Astrocyte (in vitro differentiated cells and primary cell): Measurements from ENCODE around the gene ACACB. TPM values are rescaled to one million over a fixed set of nuclear protein-coding genes. Genes with fewer than 3 reads are reported as not detected.

Source experiments
- DNase-seq: peaks from one replicate; pipeline ENCODE4 v3.0.0-alpha.2; 2010; ENCODE audit warnings: low read depth
- FAIRE-seq: peaks from 2 replicates; lab custom pipeline; 2011; peaks lifted over from hg19 to GRCh38; lab: Jason Lieb, UNC
- H2AFZ ChIP-seq: 2 replicates; pipeline ENCODE4 v1.6.0; 2012; ENCODE audit warnings: low read depth, low read length, inconsistent platforms
- H3K27ac ChIP-seq: 2 replicates; pipeline ENCODE4 v1.5.1; 2011; ENCODE audit warnings: low read depth, low read length, inconsistent platforms
- H3K27me3 ChIP-seq: 2 replicates; pipeline ENCODE4 v1.6.0; 2011; ENCODE audit warnings: low read length, inconsistent platforms; ENCODE audit not compliant: insufficient read depth
- H3K36me3 ChIP-seq: 2 replicates; pipeline ENCODE4 v1.5.1; 2011; ENCODE audit warnings: low read length, inconsistent platforms; ENCODE audit not compliant: insufficient read depth
- H3K4me1 ChIP-seq: 2 replicates; pipeline ENCODE4 v1.5.1; 2011; ENCODE audit warnings: low read length, inconsistent platforms; ENCODE audit not compliant: insufficient read depth
- H3K4me2 ChIP-seq: 2 replicates; pipeline ENCODE4 v1.6.0; 2012; ENCODE audit warnings: low read length, inconsistent platforms
- H3K4me3 ChIP-seq: 2 replicates; pipeline ENCODE4 v1.5.1; 2011; ENCODE audit warnings: low read depth, mild to moderate bottlenecking, low read length, inconsistent platforms; ENCODE audit not compliant: insufficient read depth
- H3K79me2 ChIP-seq: 2 replicates; pipeline ENCODE4 v1.6.0; 2012; ENCODE audit warnings: mild to moderate bottlenecking, low read length, inconsistent platforms; ENCODE audit not compliant: insufficient read depth
- H3K9ac ChIP-seq: 2 replicates; pipeline ENCODE4 v1.6.0; 2012; ENCODE audit warnings: mild to moderate bottlenecking, low read length, inconsistent platforms
- H3K9me3 ChIP-seq: 2 replicates; pipeline ENCODE4 v1.5.1; 2012; ENCODE audit warnings: low read depth, mild to moderate bottlenecking, low read length, inconsistent platforms; ENCODE audit not compliant: insufficient read depth
- H4K20me1 ChIP-seq: 2 replicates; pipeline ENCODE4 v1.6.0; 2012; ENCODE audit warnings: low read length, inconsistent platforms; ENCODE audit not compliant: insufficient read depth
- H3K27ac Mint-ChIP-seq: one replicate; pipeline ENCODE4 v1.8.0; 2021; ENCODE audit warnings: mild to moderate bottlenecking, mixed read lengths; ENCODE audit not compliant: unreplicated experiment
- H3K27me3 Mint-ChIP-seq: one replicate; pipeline ENCODE4 v1.8.0; 2021; ENCODE audit warnings: low read depth, mixed read lengths; ENCODE audit not compliant: unreplicated experiment
- H3K36me3 Mint-ChIP-seq: one replicate; pipeline ENCODE4 v1.8.0; 2021; ENCODE audit warnings: low read depth, mixed read lengths; ENCODE audit not compliant: unreplicated experiment
- H3K4me1 Mint-ChIP-seq: one replicate; pipeline ENCODE4 v1.8.0; 2021; ENCODE audit warnings: low read depth, mixed read lengths; ENCODE audit not compliant: unreplicated experiment
- H3K4me3 Mint-ChIP-seq: one replicate; pipeline ENCODE4 v1.8.0; 2021; ENCODE audit warnings: mild to moderate bottlenecking, moderate library complexity, mixed read lengths; ENCODE audit not compliant: unreplicated experiment
- H3K9me3 Mint-ChIP-seq: one replicate; pipeline ENCODE4 v1.8.0; 2021; ENCODE audit warnings: mild to moderate bottlenecking, mixed read lengths; ENCODE audit not compliant: unreplicated experiment
- CTCF ChIP-seq: IDR thresholded peaks from 2 replicates; pipeline ENCODE4 v1.5.1; 2011; ENCODE audit warnings: low read depth, mild to moderate bottlenecking, inconsistent platforms, low read length, moderate library complexity; ENCODE audit not compliant: insufficient read depth
- EZH2 ChIP-seq: IDR thresholded peaks from 2 replicates; pipeline ENCODE4 v1.6.1; 2012; ENCODE audit warnings: mild to moderate bottlenecking, low read length, inconsistent platforms; ENCODE audit not compliant: insufficient read depth
- total RNA-seq: library from RNA; stranded (reverse); gene quantifications from 2 replicates; pipeline ENCODE4 v1.2.1, GENCODE V29; 2021

The ACACB gene
- total RNA-seq, 1 donor from 2014 or later: 3.9 TPM

GRCh38 chr12:109299849-109300248 is 183.5 kb downstream of the ACACB start:
- Histone ChIP-seq H3K79me2 (no peaks in the 10 kb centered on the region), H3K36me3 (no peaks in the 10 kb centered on the region), H3K27ac (no peak overlapping the region), H2AFZ (no peak overlapping the region), H3K9ac (no peak overlapping the region), H3K9me3 (no peaks in the 10 kb centered on the region), H3K4me3 (no peak overlapping the region), H4K20me1 (no peaks in the 10 kb centered on the region), H3K27me3 (peaks cover 16% of the 10 kb centered on the region), H3K4me2 (no peak overlapping the region), H3K4me1 (no peaks in the 10 kb centered on the region)
- Mint-ChIP-seq H3K4me1 (no peaks in the 10 kb centered on the region), H3K4me3 (no peak overlapping the region), H3K27ac (no peak overlapping the region), H3K27me3 (peaks cover 61% of the 10 kb centered on the region), H3K9me3 (no peaks in the 10 kb centered on the region), H3K36me3 (no peaks in the 10 kb centered on the region)
- FAIRE-seq (no peak), DNase-seq (no peak)
- no peak for TF ChIP-seq EZH2
- TF ChIP-seq CTCF: no peak

GRCh38 chr12:109301643-109302168 is 185.3 kb downstream of the ACACB start:
- H3K9ac ChIP-seq: no peak overlapping the region
- Mint-ChIP-seq H3K4me1 (no peaks in the 10 kb centered on the region), H3K27me3 (peaks cover 60% of the 10 kb centered on the region), H3K27ac (no peak overlapping the region), H3K36me3 (no peaks in the 10 kb centered on the region), H3K9me3 (no peaks in the 10 kb centered on the region), H3K4me3 (peak overlapping the region; percentile 6)
- H3K4me3 ChIP-seq: no peak overlapping the region
- H3K4me2 ChIP-seq: no peak overlapping the region
- no peaks in the 10 kb centered on the region for H4K20me1 ChIP-seq
- H3K27me3 ChIP-seq: peaks cover 27% of the 10 kb centered on the region
- no peaks in the 10 kb centered on the region for H3K79me2 ChIP-seq
- no peaks in the 10 kb centered on the region for H3K9me3 ChIP-seq
- no peak for TF ChIP-seq CTCF
- TF ChIP-seq EZH2: no peak
- H3K4me1 ChIP-seq: no peaks in the 10 kb centered on the region
- H3K36me3 ChIP-seq: no peaks in the 10 kb centered on the region
- no peak overlapping the region for H2AFZ ChIP-seq
- DNase-seq (no peak), FAIRE-seq (no peak)
- no peak overlapping the region for H3K27ac ChIP-seq

GRCh38 chr12:109302358-109302757 is 186.0 kb downstream of the ACACB start:
- H4K20me1 ChIP-seq: no peaks in the 10 kb centered on the region
- Mint-ChIP-seq H3K36me3 (no peaks in the 10 kb centered on the region), H3K4me1 (no peaks in the 10 kb centered on the region), H3K9me3 (no peaks in the 10 kb centered on the region), H3K27ac (no peak overlapping the region), H3K27me3 (peaks cover 63% of the 10 kb centered on the region), H3K4me3 (no peak overlapping the region)
- H3K79me2 ChIP-seq: no peaks in the 10 kb centered on the region
- H3K4me2 ChIP-seq: no peak overlapping the region
- no peak overlapping the region for H3K27ac ChIP-seq
- no peaks in the 10 kb centered on the region for H3K4me1 ChIP-seq
- H2AFZ ChIP-seq: no peak overlapping the region
- no peaks in the 10 kb centered on the region for H3K9me3 ChIP-seq
- peaks cover 31% of the 10 kb centered on the region for H3K27me3 ChIP-seq
- TF ChIP-seq EZH2 (no peak), CTCF (no peak)
- DNase-seq (no peak), FAIRE-seq (no peak)
- H3K9ac ChIP-seq: no peak overlapping the region
- H3K4me3 ChIP-seq: no peak overlapping the region
- H3K36me3 ChIP-seq: no peaks in the 10 kb centered on the region
